ENCODE results near the gene ZSCAN30. TPM values are rescaled to one million over a fixed set of nuclear protein-coding genes. Genes with fewer than 3 reads are reported as not detected.

Gene ZSCAN30
- total RNA-seq, 4 donors from 2014 or later = 8.6 to 14.2 (median 10.2) TPM

GRCh38 chr18:35276267-35276666, 13.8 kb downstream of the ZSCAN30 start:
- intact Hi-C loops (cut with DNase I) = no loop called here
- Histone ChIP-seq H3K4me3 (no peak overlapping the region), H3K27me3 (no peaks in the 10 kb centered on the region), H3K9me3 (no peaks in the 10 kb centered on the region), H3K4me1 (no peaks in the 10 kb centered on the region), H3K36me3 (no peaks in the 10 kb centered on the region), H3K27ac (replicated peaks in 1 of 4) (no peak overlapping the region)
- no peak for DNase-seq (ENCODE audit: extremely low spot score)
- no peak for TF ChIP-seq CTCF (IDR thresholded peaks at IDR 0.05)
- TF ChIP-seq POLR2A (IDR thresholded peaks at IDR 0.05; ENCODE audit: low read depth) = no peak
- no peak for TF ChIP-seq POLR2AphosphoS5 (IDR thresholded peaks at IDR 0.05)
- no peak for TF ChIP-seq EP300 (IDR thresholded peaks at IDR 0.05)
- 96% methylated on average over 3 of the region's 3 CpGs for WGBS

GRCh38 chr18:35271656-35272055, 18.4 kb downstream of the ZSCAN30 start:
- Histone ChIP-seq H3K4me3 (no peak overlapping the region), H3K4me1 (peaks cover 6 to 12% (median 9%) of the 10 kb centered on the region in 4 donors), H3K27ac (replicated peaks in 1 of 4) (no peak overlapping the region), H3K36me3 (no peaks in the 10 kb centered on the region), H3K9me3 (no peaks in the 10 kb centered on the region), H3K27me3 (no peaks in the 10 kb centered on the region)
- WGBS = 85% methylated on average over 9 of the region's 35 CpGs
- no peak for TF ChIP-seq POLR2A (IDR thresholded peaks at IDR 0.05; ENCODE audit: low read depth)
- no peak for TF ChIP-seq CTCF (IDR thresholded peaks at IDR 0.05)
- no peak for TF ChIP-seq EP300 (IDR thresholded peaks at IDR 0.05)
- no peak for TF ChIP-seq POLR2AphosphoS5 (IDR thresholded peaks at IDR 0.05)
- intact Hi-C loops (cut with DNase I) = no loop called here
- no peak for DNase-seq (ENCODE audit: extremely low spot score)

- WGBS = 97% methylated on average over 2 of the region's 2 CpGs
- Histone ChIP-seq H3K27ac (replicated peaks in 1 of 4) (no peak overlapping the region), H3K4me3 (no peak overlapping the region), H3K9me3 (no peaks in the 10 kb centered on the region), H3K27me3 (no peaks in the 10 kb centered on the region), H3K36me3 (peaks cover 0 to 5% (median 3%) of the 10 kb centered on the region in 4 donors), H3K4me1 (peaks cover 6 to 12% (median 10%) of the 10 kb centered on the region in 4 donors)
- intact Hi-C loops (cut with DNase I) = loop anchor here (2.0 kb wide), 1 partner anchor 20 kb away; no protein-coding TSS in a partner anchor
- no peak for TF ChIP-seq POLR2AphosphoS5 (IDR thresholded peaks at IDR 0.05)
- TF ChIP-seq CTCF (IDR thresholded peaks at IDR 0.05) = no peak
- no peak for TF ChIP-seq POLR2A (IDR thresholded peaks at IDR 0.05; ENCODE audit: low read depth)
- TF ChIP-seq EP300 (IDR thresholded peaks at IDR 0.05) = no peak
- DNase-seq (ENCODE audit: extremely low spot score) = no peak
These were observed 21.2 kb downstream of the ZSCAN30 start for GRCh38 chr18:35268821-35269220.

- no peak for DNase-seq (ENCODE audit: extremely low spot score)
- 53% methylated on average over 30 of the region's 30 CpGs for WGBS
- Histone ChIP-seq H3K27ac (replicated peaks in 1 of 4) (peak overlapping the region; percentile 85 to 89 (median 87)), H3K36me3 (peaks cover 3 to 13% (median 12%) of the 10 kb centered on the region in 4 donors), H3K4me3 (peak overlapping the region; percentile 70 to 94 (median 73)), H3K27me3 (no peaks in the 10 kb centered on the region), H3K4me1 (peaks cover 6 to 12% (median 10%) of the 10 kb centered on the region in 4 donors), H3K9me3 (no peaks in the 10 kb centered on the region)
- TF ChIP-seq CTCF (IDR thresholded peaks at IDR 0.05) (no peak), POLR2A (IDR thresholded peaks at IDR 0.05; ENCODE audit: low read depth) (no peak), POLR2AphosphoS5 (IDR thresholded peaks at IDR 0.05) (no peak), EP300 (IDR thresholded peaks at IDR 0.05) (no peak)
- intact Hi-C loops (cut with DNase I) = loop anchor here (2.0 kb wide), 1 partner anchor 21 kb away; no protein-coding TSS in a partner anchor
These were observed 22.2 kb downstream of the ZSCAN30 start for GRCh38 chr18:35267809-35268208.

GRCh38 chr18:35267161-35267651, 22.8 kb downstream of the ZSCAN30 start:
- no peaks in the 10 kb centered on the region for H3K27me3 ChIP-seq
- no peak for TF ChIP-seq POLR2A (IDR thresholded peaks at IDR 0.05; ENCODE audit: low read depth)
- no peak for TF ChIP-seq EP300 (IDR thresholded peaks at IDR 0.05)
- peak in 2 of 3 experiments; percentile 5 to 15 for TF ChIP-seq CTCF (IDR thresholded peaks at IDR 0.05)
- peak; percentile 71 to 77 for TF ChIP-seq POLR2AphosphoS5 (IDR thresholded peaks at IDR 0.05)
- DNase-seq (ENCODE audit: extremely low spot score) = peak; percentile 94
- intact Hi-C loops (cut with DNase I) = no loop called here
- peak overlapping the region; percentile 85 to 89 (median 87) for H3K27ac ChIP-seq (replicated peaks in 1 of 4)
- H3K36me3 ChIP-seq = peaks cover 9 to 19% (median 18%) of the 10 kb centered on the region in 4 donors
- H3K4me3 ChIP-seq = peak overlapping the region; percentile 70 to 94 (median 73)
- peaks cover 6 to 12% (median 10%) of the 10 kb centered on the region in 4 donors for H3K4me1 ChIP-seq
- H3K9me3 ChIP-seq = no peaks in the 10 kb centered on the region
- under 1% methylated on average over 19 of the region's 48 CpGs for WGBS

Data from esophagus muscularis mucosa (tissue), 4 donors.